M059J (cell line): ENCODE results near the gene EDC4. TPM values are rescaled to one million over a fixed set of nuclear protein-coding genes. Genes with fewer than 3 reads are reported as not detected.
A peak's percentile ranks its signal among the peaks of the same experiment; 100 is the strongest.
"Not testable (repeated sequence)": the region's sequence is repeated elsewhere in the genome, so short reads cannot be mapped to it uniquely, and the experiment has no call there.

Source experiments
- DNase-seq: peaks from one replicate; pipeline ENCODE4 v3.0.0-alpha.2; 2012; ENCODE audit warnings: low read depth
- total RNA-seq: library from RNA; depleted of rRNA; stranded (reverse); fragments of >200 nt; shearing (Covaris generic); gene quantifications from 2 replicates; pipeline ENCODE4 v1.2.3, GENCODE V29; 2014

Gene EDC4
- total RNA-seq, 1 experiment from 2014 or later, result 66.1 TPM

DNA sequence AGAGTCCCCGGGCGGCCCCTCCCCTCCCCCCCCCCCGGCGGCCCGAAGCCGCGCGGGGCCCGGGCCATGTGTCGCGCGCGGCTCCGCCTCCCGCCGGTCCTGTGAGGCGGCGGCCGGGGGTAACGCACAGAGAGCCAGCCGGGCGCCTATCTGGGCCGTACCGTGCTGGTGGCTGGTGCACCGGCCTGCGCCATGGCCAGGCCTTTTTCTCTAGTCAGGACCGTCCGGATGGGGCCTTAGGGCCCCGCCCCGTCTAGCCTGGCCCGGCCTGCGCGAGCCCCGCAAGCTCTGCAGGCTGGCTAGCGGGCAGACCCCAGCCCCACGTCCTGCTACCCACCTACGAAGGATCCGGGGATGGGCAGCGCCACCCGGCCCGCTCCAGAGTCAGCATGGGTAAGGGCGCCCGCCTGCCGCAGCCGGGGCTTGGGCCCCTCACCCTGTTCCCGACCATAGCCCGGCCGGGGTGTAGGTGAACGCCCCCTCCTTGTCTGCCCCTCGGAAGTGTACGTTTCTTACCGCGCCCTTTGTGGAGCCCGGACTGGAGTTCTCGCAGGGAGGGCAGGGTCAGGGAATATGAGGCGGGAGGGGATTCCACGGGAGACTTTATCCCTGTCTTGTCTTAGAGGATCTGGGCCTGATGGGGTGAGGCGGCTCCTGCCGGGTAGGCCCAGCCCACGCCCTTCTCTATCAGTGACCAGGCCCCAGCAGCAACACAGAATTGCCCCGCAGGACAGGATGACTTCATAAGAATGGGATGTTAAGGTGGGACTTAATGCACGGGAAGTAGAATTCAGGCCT, 25.6 kb upstream of the EDC4 start, which contains the start of gene CENPT:
Gene CENPT (minus strand): TSS at position 630 of the 798 bp plus-strand sequence. CDS start 13,834 bp downstream, outside the sequence.
- DNase-seq, result peak; percentile 86

DNA sequence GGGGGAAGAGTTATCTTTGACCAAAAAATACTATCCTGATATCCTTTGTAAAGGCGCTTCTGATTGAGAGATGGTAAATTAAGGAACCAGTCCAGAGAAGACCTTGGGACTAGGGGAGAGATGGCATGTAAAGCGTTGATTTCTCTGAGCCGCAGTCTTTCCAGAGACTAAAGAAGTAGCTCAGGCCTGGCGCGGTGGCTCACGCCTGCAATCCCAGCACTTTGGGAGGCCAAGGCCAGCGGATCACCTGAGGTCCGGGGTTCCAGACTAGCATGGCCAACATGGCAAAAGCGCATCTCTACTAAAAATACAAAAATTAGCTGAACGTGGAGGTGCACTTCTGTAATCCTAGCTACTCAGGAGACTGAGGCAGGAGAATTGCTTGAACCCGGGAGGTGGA, 24.7 kb upstream of the EDC4 start:
- no peak for DNase-seq

- no peak for DNase-seq
Observed at GRCh38 chr16:67853670-67854069, 19.2 kb upstream of the EDC4 start.

GRCh38 chr16:67855789-67856188, 17.1 kb upstream of the EDC4 start:
- DNase-seq, result no peak

- DNase-seq, result no peak
Observed at GRCh38 chr16:67856927-67857546, 15.8 kb upstream of the EDC4 start.

DNA sequence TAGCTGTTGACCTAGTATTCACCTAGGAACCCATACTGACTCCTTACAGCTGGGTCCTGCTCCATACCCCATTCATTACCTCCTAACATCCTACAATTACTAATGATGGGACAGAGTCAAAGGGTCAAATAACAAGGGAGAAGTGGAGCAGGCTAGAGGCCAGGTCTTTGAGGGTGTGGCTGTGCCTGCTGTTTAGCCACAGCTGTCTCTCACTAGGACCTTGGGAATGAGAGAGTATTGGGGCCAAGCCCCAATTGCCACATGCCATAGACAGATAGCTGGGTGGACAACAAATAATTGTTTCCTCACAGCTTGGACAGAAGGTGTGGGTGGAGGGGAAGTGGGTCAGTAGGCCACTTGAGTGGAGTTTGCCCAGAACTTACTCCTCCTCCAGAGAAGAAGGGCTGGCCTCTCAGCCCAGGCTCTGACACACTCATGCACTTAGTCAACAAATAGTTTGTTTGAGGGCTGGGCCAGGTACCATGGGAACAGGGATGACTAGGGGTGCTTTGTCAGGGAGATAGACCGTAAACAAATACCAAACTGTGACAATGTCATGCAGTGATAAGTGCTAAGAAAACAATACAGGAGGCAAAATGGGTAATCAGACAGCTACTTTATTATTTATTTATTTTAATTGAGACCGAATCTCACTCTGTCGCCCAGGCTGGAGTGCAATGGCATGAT, 15.2 kb upstream of the EDC4 start:
- DNase-seq, result peak; percentile 99

- no peak for DNase-seq
Observed at GRCh38 chr16:67858500-67858899, 14.4 kb upstream of the EDC4 start.

DNA sequence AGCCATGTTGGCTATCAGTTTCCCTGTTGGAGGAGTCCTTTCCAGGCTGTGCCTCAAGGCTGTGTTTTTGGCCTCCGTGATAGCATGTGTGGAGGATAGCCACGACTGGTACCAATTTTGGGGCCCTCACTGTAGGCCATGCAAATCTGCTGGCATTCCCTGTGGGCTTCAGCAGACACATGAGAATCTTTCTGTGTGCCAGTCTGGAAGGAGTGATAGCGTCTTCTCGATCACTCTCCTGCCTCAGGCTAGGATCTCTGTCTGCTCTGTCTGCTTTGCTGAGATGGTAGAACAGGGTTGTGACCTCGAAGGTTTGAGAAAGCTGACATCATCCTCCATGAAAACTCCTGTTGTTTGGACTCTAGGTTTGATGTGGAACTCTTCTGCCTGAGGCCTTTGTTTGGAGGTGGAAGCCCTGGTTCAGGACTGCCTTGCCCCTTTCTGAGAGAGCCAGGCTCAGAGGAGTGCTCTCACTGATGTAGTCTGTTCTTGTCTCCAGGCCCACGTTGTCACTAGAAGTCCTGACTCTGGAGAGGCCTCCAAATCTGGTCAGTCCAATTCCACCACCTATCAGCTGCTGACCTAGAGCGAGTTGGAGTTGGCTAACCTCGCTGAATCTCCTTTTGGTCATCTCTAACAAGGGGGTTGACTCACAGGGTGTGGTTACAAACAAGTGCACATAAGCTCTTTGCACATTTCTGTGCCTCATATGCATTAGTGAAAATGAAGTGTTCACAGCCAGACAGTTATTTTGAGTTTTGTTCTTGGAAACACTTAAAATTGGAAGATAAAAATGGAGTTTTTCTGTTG, 12.1 kb upstream of the EDC4 start:
- DNase-seq, result peak; percentile 66

DNA sequence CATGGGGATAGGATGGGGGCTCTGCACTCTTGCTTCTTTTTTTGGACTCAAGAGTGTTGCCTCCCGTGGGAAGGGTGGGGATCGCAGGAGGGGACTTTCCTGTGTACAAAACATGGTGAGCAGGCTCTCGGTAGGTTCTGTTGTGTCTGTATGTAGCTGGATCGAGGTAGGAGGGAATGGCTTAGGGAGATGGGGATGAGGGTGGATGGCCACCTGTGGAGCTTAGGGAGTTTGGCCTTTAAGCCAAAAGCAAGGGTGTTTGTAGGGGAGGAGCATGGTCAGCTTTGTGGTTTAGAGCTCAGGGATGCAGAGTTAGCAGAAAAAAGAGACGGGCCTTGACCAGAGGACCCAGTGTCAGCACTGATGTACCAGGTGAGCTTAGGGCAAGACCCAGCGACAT, 11.0 kb upstream of the EDC4 start:
- DNase-seq, result no peak

DNA sequence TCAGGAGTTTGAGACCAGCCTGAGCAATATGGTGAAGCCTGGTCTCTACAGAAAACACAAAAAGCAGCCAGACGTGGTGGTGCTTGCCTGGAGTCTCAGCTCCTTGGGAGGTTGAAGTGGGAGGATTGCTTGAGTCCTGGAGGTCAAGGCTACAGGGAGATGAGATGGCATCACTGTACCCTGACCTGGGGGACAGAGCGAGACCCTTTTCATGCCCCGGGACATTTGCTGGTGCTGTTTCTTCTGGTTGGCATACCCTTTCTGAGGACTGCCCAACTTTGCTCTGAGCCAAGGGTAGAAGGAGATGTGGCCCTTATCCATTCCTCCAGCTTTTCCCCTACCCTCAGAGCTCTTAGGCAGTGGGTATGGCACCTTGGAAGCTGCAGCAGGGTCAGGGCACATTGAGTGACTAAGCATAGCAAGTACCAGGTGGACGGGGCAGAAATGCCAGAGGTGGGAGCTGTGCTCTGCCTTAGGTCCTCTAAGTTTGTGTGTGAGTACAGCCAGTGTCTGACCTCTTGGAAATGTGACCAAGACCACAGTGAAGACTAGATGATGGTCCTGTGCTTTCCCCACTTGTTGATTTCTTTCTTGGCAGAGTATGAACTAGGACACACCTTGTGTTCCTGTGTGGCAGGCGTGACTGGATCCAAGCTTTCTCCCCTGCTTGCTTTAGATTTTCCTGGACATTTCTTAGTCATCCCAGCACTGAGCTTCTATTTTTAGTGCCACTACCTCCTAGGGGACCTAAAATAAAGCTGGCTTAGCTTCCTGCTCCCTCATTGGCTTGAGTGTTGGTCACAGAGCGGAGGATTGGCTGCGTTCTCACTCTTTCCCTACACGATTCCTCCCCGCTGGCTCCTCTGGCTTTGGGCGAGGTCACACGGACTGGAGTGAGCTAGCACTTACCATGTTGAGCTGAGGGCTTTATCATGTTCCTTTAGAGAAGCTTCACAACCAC, 9.9 kb upstream of the EDC4 start:
- no peak for DNase-seq

- DNase-seq, result not testable (repeated sequence)
Observed at GRCh38 chr16:67864044-67864443, 8.8 kb upstream of the EDC4 start.

GRCh38 chr16:67864594-67864993, 8.3 kb upstream of the EDC4 start:
- no peak for DNase-seq

- peak; percentile 67 for DNase-seq
Observed at GRCh38 chr16:67865318-67865717, 7.5 kb upstream of the EDC4 start.

DNA sequence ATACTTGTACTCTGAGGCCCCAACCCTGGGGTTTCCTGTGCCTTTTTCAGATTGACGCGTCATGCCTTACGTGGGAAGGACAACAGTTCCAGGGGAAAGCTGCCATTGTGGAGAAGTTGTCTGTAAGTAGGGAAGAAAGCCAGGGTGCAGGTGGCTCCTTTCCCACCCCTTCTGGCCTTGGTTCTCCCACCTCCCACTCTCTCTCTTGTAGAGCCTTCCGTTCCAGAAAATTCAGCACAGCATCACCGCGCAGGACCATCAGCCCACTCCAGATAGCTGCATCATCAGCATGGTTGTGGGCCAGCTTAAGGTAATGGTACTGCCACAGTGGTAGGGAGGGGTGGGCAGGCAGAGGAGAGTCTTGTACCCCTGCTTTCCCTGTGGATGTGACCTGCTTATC, 4.6 kb upstream of the EDC4 start:
- no peak for DNase-seq

GRCh38 chr16:67869653-67870052, 3.2 kb upstream of the EDC4 start:
- no peak for DNase-seq

DNA sequence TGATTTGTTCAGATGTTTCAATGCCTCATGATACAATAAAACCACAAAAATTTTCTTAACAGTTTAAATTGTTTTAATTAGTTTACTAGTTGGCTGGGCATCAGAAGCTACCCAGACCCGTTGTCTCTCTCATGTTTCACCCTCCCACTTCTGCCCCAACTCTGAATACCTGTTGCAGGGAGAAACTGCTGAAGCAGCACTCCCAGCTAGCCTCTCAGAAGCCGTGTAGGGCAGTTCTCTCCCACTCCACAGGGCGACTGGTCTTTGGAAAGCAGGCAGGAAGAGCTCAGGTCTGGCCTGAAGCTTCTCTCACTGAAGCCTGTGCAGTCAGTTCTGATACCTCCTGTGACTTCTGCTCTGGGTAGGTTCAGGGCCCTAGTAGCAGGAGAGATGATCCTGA, 1.6 kb upstream of the EDC4 start:
- no peak for DNase-seq

- no peak for DNase-seq
Observed at GRCh38 chr16:67872131-67872630, 671 bp upstream of the EDC4 start.

DNA sequence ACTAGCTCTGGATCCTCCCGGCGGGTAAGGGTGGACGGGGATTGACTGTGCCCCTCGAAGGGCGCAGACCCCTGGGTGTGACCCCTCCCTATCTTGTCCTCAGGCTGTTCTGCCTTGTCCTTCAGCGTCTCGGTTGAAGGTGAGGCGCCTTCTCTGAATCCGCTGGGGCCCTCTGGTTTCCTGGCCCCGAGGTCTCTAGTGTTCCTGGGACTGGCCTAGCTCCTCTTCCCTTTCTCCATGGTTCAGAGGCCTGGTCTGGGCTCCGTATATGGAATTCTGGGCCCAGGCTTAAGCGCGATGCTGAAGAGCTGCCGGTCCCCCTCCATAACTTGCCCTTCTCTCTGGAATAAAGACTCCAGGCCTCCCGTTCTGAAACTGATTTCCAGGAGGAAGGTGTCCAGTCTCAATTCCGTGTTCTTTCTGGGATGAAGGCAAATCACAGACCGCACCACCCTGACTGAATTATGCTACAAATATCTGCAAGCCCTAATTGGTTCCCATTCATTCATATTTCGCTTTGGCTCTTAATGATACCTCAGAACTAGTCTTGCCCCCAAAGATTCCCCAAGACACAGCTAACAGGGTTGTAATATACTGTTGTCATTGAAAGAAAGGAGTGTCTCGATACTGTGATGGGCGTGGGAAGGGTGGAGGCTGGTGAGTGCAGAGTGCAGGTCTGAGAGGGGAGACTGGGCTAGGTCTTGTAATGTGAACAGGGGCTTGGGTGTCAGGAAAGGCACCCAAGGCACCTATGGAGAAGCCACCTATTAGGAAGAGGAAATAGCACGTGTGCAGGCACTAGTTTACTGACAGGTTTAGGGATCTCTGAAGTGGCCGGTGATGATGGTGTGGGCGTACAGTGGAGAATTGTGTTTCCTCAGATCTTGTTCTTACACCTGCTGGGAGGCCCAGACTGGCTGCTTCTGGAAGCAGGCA, 851 bp downstream of the EDC4 start:
- no peak for DNase-seq

GRCh38 chr16:67874372-67874771, 1.5 kb downstream of the EDC4 start:
- no peak for DNase-seq
